ENCODE measurements around the gene PKP1. TPM values are rescaled to one million over a fixed set of nuclear protein-coding genes. Genes with fewer than 3 reads are reported as not detected.

Gene PKP1
- total and polyA plus RNA-seq, 10 of the 15 experiments (the other 5 are each of a cell fraction or from before 2014, with no cell fraction given), result 0.03 TPM; not detected in 9

GRCh38 chr1:201255479-201256362 lies 27.6 kb upstream of the PKP1 start:
- TF ChIP-seq, protein P1, sequence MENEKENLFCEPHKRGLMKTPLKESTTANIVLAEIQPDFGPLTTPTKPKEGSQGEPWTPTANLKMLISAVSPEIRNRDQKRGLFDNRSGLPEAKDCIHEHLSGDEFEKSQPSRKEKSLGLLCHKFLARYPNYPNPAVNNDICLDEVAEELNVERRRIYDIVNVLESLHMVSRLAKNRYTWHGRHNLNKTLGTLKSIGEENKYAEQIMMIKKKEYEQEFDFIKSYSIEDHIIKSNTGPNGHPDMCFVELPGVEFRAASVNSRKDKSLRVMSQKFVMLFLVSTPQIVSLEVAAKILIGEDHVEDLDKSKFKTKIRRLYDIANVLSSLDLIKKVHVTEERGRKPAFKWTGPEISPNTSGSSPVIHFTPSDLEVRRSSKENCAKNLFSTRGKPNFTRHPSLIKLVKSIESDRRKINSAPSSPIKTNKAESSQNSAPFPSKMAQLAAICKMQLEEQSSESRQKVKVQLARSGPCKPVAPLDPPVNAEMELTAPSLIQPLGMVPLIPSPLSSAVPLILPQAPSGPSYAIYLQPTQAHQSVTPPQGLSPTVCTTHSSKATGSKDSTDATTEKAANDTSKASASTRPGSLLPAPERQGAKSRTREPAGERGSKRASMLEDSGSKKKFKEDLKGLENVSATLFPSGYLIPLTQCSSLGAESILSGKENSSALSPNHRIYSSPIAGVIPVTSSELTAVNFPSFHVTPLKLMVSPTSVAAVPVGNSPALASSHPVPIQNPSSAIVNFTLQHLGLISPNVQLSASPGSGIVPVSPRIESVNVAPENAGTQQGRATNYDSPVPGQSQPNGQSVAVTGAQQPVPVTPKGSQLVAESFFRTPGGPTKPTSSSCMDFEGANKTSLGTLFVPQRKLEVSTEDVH (IDR thresholded peaks at IDR 0.05; ENCODE audit: low read depth, partially characterized antibody), result no peak
- TF ChIP-seq, protein P2, sequence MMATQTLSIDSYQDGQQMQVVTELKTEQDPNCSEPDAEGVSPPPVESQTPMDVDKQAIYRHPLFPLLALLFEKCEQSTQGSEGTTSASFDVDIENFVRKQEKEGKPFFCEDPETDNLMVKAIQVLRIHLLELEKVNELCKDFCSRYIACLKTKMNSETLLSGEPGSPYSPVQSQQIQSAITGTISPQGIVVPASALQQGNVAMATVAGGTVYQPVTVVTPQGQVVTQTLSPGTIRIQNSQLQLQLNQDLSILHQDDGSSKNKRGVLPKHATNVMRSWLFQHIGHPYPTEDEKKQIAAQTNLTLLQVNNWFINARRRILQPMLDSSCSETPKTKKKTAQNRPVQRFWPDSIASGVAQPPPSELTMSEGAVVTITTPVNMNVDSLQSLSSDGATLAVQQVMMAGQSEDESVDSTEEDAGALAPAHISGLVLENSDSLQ (IDR thresholded peaks at IDR 0.05), result no peak
- no peak for TF ChIP-seq ZNF207 (IDR thresholded peaks at IDR 0.05; ENCODE audit: borderline replicate concordance)
- TF ChIP-seq HDAC6 (IDR thresholded peaks at IDR 0.05; ENCODE audit: unreplicated experiment), result no peak
- TF ChIP-seq, protein P3, sequence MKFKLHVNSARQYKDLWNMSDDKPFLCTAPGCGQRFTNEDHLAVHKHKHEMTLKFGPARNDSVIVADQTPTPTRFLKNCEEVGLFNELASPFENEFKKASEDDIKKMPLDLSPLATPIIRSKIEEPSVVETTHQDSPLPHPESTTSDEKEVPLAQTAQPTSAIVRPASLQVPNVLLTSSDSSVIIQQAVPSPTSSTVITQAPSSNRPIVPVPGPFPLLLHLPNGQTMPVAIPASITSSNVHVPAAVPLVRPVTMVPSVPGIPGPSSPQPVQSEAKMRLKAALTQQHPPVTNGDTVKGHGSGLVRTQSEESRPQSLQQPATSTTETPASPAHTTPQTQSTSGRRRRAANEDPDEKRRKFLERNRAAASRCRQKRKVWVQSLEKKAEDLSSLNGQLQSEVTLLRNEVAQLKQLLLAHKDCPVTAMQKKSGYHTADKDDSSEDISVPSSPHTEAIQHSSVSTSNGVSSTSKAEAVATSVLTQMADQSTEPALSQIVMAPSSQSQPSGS (IDR thresholded peaks at IDR 0.05; ENCODE audit: low read length), result no peak
- TF ChIP-seq POU2F2 (IDR thresholded peaks at IDR 0.05; ENCODE audit: borderline replicate concordance, low read depth, low read length), result no peak
- no peak for TF ChIP-seq JUNB (IDR thresholded peaks at IDR 0.05)
- no peak for TF ChIP-seq BMI1 (IDR thresholded peaks at IDR 0.05; ENCODE audit: borderline replicate concordance)
- TF ChIP-seq FOXM1 (IDR thresholded peaks at IDR 0.05; ENCODE audit: low read depth, low read length), result no peak
- no peak for TF ChIP-seq BACH1 (IDR thresholded peaks at IDR 0.05; ENCODE audit: borderline replicate concordance)
- TF ChIP-seq, protein P4, sequence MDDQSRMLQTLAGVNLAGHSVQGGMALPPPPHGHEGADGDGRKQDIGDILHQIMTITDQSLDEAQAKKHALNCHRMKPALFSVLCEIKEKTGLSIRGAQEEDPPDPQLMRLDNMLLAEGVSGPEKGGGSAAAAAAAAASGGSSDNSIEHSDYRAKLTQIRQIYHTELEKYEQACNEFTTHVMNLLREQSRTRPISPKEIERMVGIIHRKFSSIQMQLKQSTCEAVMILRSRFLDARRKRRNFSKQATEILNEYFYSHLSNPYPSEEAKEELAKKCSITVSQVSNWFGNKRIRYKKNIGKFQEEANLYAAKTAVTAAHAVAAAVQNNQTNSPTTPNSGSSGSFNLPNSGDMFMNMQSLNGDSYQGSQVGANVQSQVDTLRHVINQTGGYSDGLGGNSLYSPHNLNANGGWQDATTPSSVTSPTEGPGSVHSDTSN (IDR thresholded peaks at IDR 0.05; ENCODE audit: insufficient replicate concordance, low read depth, low read length), result no peak
- no peak for TF ChIP-seq NFYA (IDR thresholded peaks at IDR 0.05; ENCODE audit: borderline replicate concordance, low read depth, low read length)
- no peak for TF ChIP-seq BCL11A (IDR thresholded peaks at IDR 0.05; ENCODE audit: low read depth, low read length)
- in situ Hi-C loops (cut with MboI), result no loop called here
- SMC1A ChIA-PET (ENCODE audit: uncharacterized antibody, unreplicated experiment), result interaction anchor here (2.3 kb wide), 1 partner anchor 106 kb away, joined by 7 read pairs; no protein-coding TSS in a partner anchor

More at GRCh38 chr1:201255479-201256362, 27.6 kb upstream of the PKP1 start:
- ATAC-seq (no peak), DNase-seq (ENCODE audit: low read depth, low spot score) (no peak), FAIRE-seq (no peak)
- H3K9ac ChIP-seq (ENCODE audit: control insufficient read depth, insufficient read depth, low read length), result no peak overlapping the region
- H3K9me3 ChIP-seq (replicated peaks; ENCODE audit: control insufficient read depth, insufficient read depth, low read length), result no peaks in the 10 kb centered on the region
- no peak overlapping the region for H3K4me2 ChIP-seq (ENCODE audit: control insufficient read depth, insufficient read depth)
- H2AFZ ChIP-seq (ENCODE audit: control insufficient read depth, low read depth, low read length), result no peak overlapping the region
- no peaks in the 10 kb centered on the region for H3K36me3 ChIP-seq (ENCODE audit: control insufficient read depth in 2 of 2, insufficient read depth in 2 of 2, low read length in 1 of 2)
- no peaks in the 10 kb centered on the region for H3K4me1 ChIP-seq (ENCODE audit: control insufficient read depth, insufficient read depth, low read length)
- H3K27me3 ChIP-seq (replicated peaks in 1 of 2; ENCODE audit: control insufficient read depth in 2 of 2, insufficient read depth in 2 of 2, low read length in 1 of 2), result peaks cover 0 to 2% of the 10 kb centered on the region in 2 experiments; a peak in 2 of 4 replicates
- H3K4me3 ChIP-seq, result no peak overlapping the region
- intact Hi-C loops (cut with micrococcal nuclease; ENCODE audit: unreplicated experiment), result loop anchor here (10.0 kb wide), 1 partner anchor 259 kb away; no protein-coding TSS in a partner anchor
- 59% methylated on average over 17 of the region's 17 CpGs for WGBS (ENCODE audit: insufficient coverage, insufficient replicate concordance, low lambda C conversion rate, missing lambda C conversion rate)
- no peaks in the 10 kb centered on the region for H3K79me2 ChIP-seq (ENCODE audit: control insufficient read depth, insufficient read depth, low read length)
- ChIA-PET POLR2A (no interaction called here), RAD21 (ENCODE audit: unreplicated experiment) (interaction anchor here (1.5 kb wide), 1 partner anchor 56 kb away, joined by 6 read pairs; no protein-coding TSS in a partner anchor), CTCF (interaction anchor here (2.4 kb wide), 1 partner anchor 150 kb away, joined by 9 read pairs; no protein-coding TSS in a partner anchor)
- BruUV-seq (replicated peaks), result no TSS peak
- H3K27ac ChIP-seq (ENCODE audit: control insufficient read depth, insufficient read depth), result no peak overlapping the region
- no peaks in the 10 kb centered on the region for H4K20me1 ChIP-seq (ENCODE audit: control insufficient read depth, insufficient read depth)
